DMS 273 (cell line): ENCODE measurements around the gene ZMPSTE24.

Experiments
- DNase-seq: peaks from one replicate; lab custom pipeline; 2025; ENCODE audit not compliant: unreplicated experiment; lab: John Stamatoyannopoulos, UW

Gene ZMPSTE24

DNA sequence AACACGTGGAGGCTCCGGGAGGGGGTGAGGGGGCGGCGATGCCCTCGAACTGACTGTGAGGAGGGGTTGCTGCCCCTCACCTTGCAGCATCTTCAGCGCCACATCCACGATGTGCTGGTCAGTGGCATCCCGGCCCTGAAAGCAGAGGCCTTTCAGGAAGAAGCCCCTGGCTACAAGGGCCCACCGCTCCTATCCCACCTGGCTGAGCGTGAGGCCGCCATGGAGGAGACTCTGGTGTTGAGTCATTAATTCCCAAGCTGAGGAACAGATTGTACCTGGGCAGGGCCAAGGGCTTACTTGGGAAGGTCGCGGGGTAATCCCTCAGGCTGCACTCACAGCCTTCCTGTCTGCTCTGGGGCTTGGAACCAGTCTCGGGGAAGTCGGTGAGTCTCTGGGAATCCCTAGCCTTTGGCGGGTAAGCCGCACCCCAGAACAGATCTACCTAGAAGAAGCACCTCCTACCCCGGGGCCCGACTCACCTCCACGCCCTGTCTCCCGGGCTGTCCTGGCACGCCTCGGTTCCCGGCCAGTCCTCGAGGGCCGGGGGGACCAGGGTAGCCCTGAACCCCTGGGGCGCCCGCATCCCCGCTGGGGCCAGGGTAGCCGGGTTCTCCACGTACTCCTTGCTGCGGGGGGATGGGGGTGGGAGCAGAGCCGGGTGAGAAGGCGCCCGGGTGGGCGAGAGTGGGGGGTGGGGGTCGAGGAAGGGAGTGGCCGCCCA is 45.2 kb downstream of the ZMPSTE24 start:
- DNase-seq: no peak

DNA sequence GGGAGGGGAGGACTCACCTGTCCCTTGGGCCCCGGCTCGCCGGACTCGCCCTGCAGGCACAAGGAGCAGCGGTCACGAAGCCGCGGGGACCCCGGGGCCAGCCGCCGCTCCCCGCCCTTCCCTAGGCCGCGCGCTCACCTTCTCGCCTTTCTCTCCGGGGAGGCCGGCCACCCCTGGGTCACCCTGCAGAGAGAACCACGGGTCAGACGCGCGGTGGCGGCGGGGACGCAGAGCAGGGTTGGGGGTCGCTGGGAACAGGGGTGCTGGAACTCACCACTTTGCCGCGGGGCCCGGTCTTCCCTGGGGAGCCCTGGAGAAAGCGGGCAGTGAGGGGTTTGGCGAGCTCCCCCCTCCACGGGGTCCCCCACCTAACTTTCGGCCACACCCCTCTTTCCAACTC is 45.8 kb downstream of the ZMPSTE24 start:
- no peak for DNase-seq

- DNase-seq: peak; percentile 99
Measured at GRCh38 chr1:40305451-40305850, 47.4 kb downstream of the ZMPSTE24 start.

DNA sequence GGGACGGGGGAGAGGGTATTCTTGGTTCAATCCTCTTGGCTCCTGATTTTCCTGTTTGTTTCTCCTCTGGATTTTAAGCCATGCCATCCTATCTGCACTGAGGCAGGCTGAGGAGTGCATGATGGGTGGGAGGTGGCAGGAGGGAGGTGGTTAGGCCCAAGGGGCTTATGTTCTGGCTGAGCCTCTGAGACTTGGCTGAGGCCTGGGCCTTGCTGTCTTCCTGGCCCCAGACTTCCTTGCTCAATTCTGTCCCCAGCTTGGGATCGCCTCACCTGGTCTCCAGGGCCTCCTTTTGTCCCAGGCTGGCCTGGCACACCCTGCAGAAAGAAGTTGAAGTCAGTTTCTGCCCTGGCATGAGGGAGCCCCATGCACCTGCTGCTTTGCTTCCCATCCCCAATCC is 47.8 kb downstream of the ZMPSTE24 start:
- DNase-seq: no peak

DNA sequence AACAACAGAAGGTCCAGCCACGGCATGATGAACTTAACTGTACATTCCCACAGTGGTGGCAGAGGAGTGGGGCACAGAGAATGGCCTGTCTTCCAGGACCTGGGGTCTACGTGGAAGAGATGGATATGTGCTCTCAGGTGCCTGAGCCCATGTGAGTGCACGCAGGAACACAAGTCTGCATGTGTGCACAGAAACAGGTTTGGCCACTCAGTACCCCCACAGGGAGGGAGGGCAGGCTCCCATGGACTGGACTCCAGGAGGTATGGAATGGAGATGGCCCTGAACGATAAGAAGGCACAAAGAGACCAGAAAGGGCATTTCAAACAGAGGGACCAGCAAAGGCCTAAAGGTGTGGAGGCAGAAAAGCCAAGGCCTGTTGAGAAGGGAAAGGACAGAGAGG is 48.3 kb downstream of the ZMPSTE24 start:
- DNase-seq: no peak

- DNase-seq: no peak
Measured at GRCh38 chr1:40307186-40307585, 49.1 kb downstream of the ZMPSTE24 start.

DNA sequence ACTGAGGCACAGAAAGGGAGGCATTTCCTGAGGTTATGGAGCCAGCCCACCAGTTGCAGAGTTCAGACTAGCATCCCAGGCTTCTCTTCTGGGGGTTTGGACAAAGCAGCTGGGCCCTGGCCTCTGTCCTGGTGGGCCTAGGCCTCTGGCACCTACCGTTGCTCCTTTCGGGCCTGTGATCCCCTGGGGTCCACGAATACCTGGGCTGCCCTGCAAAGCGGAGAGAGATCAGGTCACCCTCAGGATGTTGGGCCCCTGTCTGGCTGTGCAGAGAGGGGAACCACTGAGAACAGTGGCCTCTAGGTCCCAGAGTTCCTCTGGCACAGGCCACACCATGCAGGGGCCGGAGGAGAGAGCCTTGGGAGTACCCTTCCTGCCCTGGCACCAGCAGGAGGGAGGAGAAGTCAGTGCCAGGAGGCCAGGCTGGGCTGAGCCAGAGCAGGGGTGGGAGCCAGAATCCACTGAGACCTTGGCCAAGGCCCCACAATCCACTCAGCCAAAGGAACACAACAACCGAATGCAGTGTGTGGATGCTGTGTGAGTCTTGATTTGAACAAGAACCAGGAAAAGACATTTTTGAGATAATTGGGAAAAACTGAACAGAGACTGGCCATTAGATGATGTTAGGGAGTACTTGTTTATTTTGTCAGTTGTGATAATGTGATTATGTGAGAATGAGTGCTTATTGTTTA is 50.1 kb downstream of the ZMPSTE24 start:
- peak; percentile 90 for DNase-seq

DNA sequence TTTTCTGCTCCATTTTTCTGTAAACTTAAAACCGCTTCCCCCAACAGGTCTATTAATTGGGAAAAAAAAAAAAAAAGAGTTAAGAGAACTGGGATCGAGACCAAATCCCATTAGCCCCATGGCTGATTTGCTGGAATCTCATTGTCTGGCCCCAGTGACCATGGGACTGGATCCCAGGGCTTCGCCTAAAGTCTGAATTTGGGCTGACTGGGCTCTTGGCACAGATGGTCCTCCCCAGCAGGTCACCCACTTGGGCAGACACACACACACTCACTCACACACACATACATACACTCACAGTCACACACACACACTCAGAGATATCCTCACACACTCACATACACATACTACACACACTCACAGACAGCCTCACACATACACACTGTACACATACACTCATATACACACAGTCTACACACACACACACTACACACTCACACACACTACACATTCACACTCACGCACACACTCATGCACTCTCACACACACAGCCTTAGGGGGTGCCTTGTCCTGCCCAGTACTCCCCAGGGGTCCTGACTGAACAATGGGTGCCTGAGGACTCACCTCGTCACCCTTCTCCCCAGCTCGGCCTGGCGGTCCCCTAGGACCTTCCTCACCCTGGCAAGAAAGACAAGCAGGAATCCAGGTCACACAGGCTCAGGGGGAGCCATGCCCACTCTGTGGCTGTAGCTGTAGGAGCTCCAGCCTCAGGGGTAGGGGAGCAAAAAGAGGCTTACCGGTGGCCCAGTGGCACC is 51.5 kb downstream of the ZMPSTE24 start:
- peak; percentile 92 for DNase-seq

DNA sequence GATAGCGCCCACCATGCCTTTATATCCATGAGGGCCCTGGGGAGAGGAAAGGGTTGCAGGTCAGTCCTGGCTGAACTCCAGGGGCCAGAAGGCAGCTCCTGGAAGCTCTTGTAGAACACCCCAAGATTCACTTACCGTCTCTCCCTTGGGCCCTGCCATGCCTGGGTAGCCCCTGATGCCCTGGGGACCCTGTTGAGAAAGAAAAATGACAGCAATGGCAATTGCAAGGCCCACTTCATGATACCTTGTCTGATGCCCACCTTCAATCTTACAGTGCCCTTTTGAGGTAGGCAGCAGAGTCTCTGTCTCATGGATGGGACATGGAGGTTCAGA is 52.1 kb downstream of the ZMPSTE24 start:
- DNase-seq: no peak

DNA sequence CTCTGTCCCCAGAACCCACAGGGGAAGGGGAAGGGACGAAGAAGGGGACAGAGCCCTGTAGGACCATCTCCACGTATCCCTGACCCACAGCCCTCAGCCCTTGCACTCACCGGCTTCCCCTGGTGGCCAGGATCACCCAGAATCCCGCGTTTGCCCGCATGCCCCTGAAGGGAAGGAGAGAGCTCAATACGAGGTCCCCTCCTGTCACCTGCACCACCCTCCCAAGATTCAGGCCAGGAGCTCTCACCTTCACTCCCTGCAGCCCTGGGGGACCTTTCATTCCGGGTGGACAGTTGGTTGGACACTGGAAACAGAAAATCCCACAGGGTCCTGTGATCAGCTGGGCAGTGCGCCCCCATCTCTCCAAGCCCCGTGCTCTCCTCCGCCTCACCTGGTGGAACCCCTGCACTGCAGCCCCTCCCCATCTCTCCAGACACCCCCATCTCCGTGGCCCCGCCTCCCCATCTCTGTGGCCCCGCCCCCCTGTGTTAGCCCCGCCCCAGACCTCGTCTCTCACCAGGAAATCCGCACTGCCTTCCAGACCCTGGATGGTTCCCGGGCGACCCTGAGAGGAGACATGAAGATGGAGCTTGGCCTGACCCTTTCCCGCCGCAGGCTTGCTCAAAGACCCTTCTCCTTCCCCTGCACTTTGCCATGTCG is 53.1 kb downstream of the ZMPSTE24 start:
- no peak for DNase-seq

- DNase-seq: no peak
Measured at GRCh38 chr1:40311692-40312091, 53.7 kb downstream of the ZMPSTE24 start.

DNA sequence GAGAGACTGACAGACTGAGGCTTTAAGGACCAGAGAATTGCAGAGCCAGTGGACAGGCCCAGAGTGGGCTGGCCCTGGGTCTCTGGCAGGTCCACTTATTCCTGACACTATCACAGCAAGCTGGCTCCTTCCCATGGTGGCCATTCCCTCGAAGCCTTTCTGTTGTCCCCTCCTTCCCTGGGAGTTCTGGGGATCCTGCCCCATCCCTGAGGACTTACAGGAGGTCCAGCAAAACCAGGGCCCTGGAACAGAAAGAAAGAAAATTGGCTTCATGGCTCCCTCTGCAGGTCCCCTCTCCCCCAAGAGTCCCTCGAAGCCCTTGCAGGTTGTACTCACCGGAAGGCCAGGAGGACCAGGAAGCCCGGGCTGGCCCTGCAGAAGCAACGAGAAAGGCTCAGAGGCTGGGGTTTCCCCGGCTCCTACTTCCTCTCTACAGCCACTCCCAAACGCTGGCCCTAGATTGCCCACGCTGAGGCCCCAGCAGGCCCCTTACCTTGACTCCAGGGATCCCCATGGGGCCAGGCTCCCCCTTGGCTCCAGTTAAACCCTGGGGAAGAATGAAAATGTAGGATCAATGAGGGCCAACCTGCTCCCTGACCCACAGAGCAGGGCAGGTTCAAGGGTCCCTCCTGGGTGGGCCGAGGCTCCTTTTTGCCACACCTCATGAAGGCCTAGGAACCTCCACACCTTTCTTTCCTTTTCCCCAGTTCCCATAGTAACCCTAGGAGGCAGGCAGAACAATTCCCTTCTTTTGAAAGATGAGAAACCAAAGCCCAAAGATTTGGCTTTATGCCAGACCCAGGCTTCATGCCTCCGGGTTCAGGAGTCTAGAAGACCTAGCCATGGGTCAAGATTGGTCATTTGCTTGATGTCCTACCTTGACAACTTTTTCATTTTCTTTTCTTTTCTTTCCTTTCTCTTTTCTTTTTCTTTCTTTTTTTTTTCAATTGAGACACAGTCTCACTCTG is 54.5 kb downstream of the ZMPSTE24 start:
- DNase-seq: peak; percentile 100

DNA sequence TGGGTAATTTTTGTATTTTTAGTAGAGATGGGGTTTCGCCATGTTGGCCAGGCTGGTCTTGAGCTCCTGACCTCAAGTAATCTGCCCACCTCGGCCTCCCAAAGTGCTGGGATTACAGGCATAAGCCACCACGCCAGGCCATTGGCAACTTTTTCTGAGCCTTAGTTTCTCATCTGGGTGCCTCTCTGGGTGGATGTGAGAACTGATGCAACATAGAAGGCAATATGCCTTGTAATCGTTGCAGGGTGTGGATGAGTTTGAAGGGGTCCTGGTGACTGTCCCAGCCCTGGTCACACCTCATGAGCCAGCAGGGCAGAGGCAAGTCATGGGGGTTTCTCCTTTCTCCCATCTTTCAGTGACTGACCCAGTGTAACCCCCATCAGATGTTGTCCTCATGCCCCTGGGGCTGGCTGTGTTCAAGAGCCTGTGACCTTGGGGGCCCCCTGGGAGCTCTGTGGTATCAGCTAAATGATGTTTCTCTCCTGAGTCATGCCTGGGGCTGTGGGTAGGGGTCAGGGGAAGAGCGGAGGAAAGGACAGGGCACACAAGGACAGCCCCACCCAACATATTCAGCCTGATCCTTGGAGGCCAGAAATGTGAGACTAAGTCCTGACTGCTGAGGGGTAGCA is 55.4 kb downstream of the ZMPSTE24 start:
- no peak for DNase-seq

DNA sequence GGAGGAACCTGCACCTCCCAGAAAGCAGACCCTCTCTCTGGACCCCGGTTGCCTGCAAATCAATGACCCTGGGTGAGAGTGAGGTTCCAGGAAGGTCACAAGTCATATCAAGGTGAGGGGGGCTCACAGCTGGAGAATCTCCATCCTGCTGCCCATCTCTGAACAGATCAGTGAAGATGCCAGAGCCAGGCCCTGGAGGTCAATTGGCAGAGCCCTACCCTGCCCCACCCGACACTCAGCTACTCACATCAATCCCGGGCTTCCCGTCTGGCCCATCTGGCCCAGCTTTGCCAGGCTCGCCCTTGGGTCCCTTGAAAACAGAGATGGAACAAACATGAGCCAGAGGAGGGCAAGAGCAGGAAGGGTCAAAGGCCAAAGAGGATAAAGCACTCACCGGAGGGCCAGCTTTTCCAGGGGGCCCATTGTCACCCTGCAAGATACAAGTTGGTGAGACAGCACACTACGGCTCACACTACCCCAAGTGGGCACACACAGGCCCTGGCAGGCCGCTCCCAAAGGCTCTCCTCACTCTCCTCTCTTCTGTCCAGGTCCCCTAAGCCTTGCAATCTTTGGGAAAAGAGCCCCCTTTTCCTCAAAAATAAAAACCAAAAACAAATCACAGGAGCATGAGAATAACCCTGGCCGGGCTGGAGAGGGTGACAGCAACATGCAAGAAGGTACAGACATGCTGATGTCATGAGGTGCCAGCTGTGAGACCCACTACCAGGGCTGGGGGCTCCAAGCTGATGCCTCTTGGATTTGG is 56.1 kb downstream of the ZMPSTE24 start:
- DNase-seq: peak; percentile 91

- peak; percentile 100 for DNase-seq
Measured at GRCh38 chr1:40314721-40315238, 56.7 kb downstream of the ZMPSTE24 start.

DNA sequence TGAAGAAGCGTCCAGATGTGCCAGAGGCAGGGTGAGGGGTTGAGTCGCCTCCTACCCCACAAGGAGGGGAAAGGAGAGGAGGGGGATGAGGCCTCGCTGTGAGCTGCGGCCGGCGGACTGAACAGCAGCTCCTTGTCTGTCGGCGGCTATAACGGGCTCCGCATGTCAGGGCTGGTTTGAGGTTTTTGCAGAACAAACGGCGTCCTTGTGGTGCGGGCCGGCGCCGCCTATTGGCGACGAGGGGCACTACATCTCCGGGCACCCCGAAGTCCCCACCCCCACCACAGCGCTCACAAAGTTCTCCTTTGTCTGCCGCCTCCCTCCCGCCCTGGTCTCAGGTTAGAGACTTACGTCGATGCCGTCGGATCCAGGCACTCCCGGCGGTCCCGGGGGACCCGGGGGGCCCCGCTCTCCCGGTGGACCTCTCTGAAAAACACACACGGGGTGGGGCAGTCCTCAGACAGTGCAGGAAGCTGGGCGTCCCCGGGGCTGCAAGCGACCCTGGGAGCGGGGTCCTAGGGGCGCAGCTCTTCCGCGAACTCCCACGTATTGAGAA is 57.3 kb downstream of the ZMPSTE24 start:
- DNase-seq: peak; percentile 100

DNA sequence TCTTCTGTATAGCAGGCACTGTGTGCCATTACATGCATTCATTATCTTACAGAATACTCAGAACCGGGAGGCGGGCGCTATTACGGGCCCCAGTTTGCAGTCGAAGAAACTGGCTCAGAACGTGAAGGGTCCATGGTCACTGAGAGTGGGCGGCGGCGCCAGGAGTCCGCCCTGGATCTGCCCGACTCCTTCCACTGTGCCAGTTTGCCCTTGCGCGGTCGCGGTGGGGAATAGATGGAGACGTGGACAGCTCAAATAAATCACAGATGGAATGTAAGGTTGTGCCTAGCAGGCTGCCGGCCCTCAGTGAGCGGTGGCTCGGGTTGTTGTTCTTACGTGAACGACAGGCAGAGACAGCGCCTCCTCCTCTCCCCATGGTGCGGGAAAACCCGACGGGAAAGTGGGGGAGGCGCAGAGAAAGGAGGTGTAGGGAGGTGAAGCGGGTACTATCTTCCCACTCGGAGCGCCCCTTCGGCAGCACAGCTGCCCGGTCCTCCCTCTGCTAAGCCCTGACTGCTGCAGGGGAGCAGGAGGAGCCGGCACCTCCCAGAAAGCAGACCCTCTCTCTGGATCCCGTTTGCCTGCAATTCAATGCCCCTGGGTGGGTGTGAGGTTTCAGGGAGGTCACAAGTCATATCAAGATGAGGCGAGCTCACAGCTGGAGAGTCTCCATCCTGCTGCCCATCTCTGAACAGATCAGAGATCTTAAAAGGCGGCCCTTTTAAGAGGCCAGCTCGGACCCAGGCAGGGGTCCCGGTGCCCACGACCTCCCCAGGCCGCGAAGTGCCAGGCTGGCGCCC is 58.0 kb downstream of the ZMPSTE24 start:
- DNase-seq: peak; percentile 99
